ENCODE measurements around the gene SIGLEC7. TPM values are rescaled to one million over a fixed set of nuclear protein-coding genes. Genes with fewer than 3 reads are reported as not detected.

SIGLEC7 gene
- total RNA-seq, 4 donors from 2014 or later, result 1.9 to 10.7 (median 6.3) TPM

DNA sequence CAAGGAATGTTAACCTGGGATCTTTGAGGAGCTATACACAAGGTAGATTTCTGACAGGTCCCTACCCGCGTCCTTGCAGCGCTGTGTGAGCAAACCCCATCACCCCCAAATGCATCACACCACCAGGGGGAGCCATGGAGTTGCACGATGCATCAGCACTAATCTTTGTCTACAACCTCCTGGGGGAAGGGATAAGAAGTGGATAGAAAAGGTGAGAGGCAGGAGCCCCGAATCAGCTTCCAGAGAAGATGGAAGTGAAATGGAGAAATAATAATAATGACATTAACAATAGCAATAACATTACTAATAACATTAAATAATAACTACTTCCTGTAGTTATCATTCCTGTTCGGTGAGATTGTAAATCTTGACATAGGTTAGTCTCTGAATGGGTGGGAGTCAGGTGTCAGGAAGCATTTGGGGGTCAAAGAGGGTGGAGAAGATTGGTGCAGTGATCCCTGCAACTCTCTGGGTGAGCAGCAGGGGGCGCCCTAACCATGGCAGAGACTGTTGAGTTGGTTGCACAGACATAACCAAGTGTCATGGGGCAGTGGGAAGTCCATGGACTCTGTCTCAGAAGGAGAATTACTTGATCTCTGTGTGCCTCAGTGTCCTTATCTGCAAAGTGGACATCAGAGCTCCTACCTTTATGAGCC is 16.5 kb downstream of the SIGLEC7 start:
- DNase-seq (ENCODE audit: low spot score) (peak; percentile 88), ATAC-seq (ENCODE audit: low FRiP score) (peak; percentile 71)
- TF ChIP-seq CTCF (IDR thresholded peaks at IDR 0.05), result no peak

- no peak for DNase-seq (ENCODE audit: low spot score)
- ATAC-seq (ENCODE audit: low FRiP score), result no peak
- TF ChIP-seq CTCF (IDR thresholded peaks at IDR 0.05), result no peak
Measured at GRCh38 chr19:51159656-51160055, 17.6 kb downstream of the SIGLEC7 start.

DNA sequence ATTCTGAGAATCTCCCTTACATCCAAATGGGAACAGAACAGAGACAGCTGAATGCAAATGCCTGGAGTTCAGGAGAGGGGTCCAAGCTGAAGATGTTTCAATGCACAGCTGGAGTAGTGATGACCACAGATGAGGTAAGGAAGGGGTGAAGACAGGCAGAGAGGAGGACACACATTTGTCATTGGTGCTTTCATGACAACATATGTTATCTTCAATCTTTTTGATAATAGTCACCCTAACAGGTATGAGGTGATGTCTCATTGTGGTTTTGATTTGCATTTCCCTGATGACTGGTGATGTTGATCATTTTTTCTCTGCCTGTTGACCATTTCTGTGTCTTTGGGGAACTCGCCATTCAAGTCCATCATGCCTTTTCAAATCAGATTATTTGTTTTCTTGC is 19.2 kb downstream of the SIGLEC7 start:
- DNase-seq (ENCODE audit: low spot score) (no peak), ATAC-seq (ENCODE audit: low FRiP score) (no peak)
- no peak for TF ChIP-seq CTCF (IDR thresholded peaks at IDR 0.05)

GRCh38 chr19:51161867-51162496 is 19.9 kb downstream of the SIGLEC7 start:
- DNase-seq (ENCODE audit: low spot score) (no peak), ATAC-seq (ENCODE audit: low FRiP score) (no peak)
- TF ChIP-seq CTCF (IDR thresholded peaks at IDR 0.05), result no peak

- no peak for DNase-seq (ENCODE audit: low spot score)
- ATAC-seq (ENCODE audit: low FRiP score), result no peak
- no peak for TF ChIP-seq CTCF (IDR thresholded peaks at IDR 0.05)
Measured at GRCh38 chr19:51163257-51163656, 21.2 kb downstream of the SIGLEC7 start.

DNA sequence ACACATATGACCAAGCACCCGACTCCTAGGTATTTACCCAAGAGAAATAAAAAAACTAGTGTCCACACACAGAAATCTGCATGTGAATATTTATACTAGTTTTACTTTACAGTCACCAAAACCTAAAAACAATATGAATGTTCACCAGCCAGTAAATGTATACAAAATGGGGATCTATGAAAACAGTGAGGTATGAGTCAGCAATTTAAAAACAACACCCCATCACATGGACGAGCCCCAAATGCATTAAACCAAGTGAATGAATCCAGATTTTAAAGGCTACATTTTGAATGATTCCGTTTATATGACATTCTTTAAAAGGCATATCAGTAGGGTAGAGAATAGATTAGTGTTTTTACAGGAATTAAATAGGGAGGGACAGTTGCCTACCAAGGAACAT is 22.1 kb downstream of the SIGLEC7 start:
- no peak for TF ChIP-seq CTCF (IDR thresholded peaks at IDR 0.05)
- ATAC-seq (ENCODE audit: low FRiP score), result no peak

More for the DNA sequence above, 22.1 kb downstream of the SIGLEC7 start:
- DNase-seq (ENCODE audit: low spot score), result no peak

All from omental fat pad (tissue), 4 donors.